ENCODE measurements around the gene SPHK1. TPM values are rescaled to one million over a fixed set of nuclear protein-coding genes. Genes with fewer than 3 reads are reported as not detected.

The SPHK1 gene
- total RNA-seq, 4 donors from 2014 or later: 17.0 to 37.0 (median 22.8) TPM

DNA sequence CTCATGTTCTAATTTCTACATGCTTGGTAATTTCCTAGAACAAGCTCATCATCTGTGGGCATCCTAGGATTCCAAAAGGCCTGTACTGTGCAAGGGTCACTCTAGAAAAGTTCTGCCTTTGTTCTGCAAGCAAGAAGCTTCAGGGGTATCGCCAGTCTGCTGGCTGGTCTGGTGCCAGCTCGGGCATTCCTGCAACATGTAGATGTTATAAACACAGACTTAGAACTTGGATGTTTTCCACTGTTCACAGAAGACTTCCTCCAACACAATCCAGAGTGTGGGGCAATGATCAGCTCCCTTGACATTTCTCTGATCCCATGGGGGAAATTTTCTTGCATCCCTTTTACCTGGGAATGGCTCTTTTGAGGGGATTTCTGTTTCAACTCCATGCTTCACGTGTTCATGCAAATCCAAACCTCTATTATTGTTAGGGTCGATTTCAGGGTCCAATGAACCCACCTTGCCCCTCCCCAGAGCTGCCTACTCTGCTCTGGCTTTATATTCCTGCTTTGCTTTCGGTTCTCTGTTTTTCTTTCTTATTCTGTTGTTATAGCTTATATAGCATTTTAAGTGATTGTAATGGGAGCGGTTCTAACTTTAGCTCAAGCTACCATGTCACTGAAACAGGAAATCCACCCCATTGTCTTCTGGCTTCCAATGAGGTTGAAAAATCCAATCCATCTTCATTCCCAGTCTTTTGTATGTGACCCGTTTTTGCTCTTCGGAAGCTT is 43.3 kb downstream of the SPHK1 start:
- TF ChIP-seq, protein P1, sequence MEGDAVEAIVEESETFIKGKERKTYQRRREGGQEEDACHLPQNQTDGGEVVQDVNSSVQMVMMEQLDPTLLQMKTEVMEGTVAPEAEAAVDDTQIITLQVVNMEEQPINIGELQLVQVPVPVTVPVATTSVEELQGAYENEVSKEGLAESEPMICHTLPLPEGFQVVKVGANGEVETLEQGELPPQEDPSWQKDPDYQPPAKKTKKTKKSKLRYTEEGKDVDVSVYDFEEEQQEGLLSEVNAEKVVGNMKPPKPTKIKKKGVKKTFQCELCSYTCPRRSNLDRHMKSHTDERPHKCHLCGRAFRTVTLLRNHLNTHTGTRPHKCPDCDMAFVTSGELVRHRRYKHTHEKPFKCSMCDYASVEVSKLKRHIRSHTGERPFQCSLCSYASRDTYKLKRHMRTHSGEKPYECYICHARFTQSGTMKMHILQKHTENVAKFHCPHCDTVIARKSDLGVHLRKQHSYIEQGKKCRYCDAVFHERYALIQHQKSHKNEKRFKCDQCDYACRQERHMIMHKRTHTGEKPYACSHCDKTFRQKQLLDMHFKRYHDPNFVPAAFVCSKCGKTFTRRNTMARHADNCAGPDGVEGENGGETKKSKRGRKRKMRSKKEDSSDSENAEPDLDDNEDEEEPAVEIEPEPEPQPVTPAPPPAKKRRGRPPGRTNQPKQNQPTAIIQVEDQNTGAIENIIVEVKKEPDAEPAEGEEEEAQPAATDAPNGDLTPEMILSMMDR (IDR thresholded peaks at IDR 0.05): no peak
- no peak for TF ChIP-seq POLR2A (IDR thresholded peaks at IDR 0.05)
- 61 to 74% methylated on average over 8 of the region's 8 CpGs for WGBS, 2 donors
- Histone ChIP-seq H3K9me3 (no peaks in the 10 kb centered on the region), H3K4me3 (no peak overlapping the region), H3K27ac (peak overlapping the region in 2 of 4 donors; percentile 16 to 23), H3K36me3 (no peaks in the 10 kb centered on the region), H3K4me1 (peaks cover 7 to 29% (median 7%) of the 10 kb centered on the region in 3 donors), H3K27me3 (no peaks in the 10 kb centered on the region)
- intact Hi-C loops (cut with DNase I): no loop called here
- no peak for DNase-seq

DNA sequence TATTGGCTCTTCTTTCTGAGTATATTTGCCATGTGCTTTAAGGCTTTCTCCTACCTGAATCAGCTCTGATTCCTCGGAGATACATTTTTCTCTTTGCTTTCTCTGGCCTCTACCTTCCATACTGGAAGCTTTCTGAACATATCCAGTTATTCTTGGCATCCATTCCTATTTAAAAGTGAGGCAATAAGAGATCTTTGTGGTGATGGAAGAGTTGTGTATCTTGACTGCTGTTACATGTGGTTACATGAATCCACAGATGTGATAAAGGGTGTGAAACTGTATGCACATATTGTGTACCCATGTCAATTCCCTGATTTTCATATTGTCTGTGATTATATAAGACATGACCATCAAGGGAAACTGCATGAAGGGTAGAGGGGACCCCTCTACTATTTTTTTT is 44.1 kb downstream of the SPHK1 start:
- Histone ChIP-seq H3K4me1 (peaks cover 7 to 29% (median 7%) of the 10 kb centered on the region in 3 donors), H3K27me3 (no peaks in the 10 kb centered on the region), H3K4me3 (no peak overlapping the region), H3K9me3 (no peaks in the 10 kb centered on the region), H3K36me3 (no peaks in the 10 kb centered on the region), H3K27ac (no peak overlapping the region)
- WGBS, 2 donors: 89 to 100% methylated on average over 1 of the region's 1 CpG
- intact Hi-C loops (cut with DNase I): no loop called here
- TF ChIP-seq, protein P1 (IDR thresholded peaks at IDR 0.05): no peak
- no peak for TF ChIP-seq POLR2A (IDR thresholded peaks at IDR 0.05)
- no peak for DNase-seq

DNA sequence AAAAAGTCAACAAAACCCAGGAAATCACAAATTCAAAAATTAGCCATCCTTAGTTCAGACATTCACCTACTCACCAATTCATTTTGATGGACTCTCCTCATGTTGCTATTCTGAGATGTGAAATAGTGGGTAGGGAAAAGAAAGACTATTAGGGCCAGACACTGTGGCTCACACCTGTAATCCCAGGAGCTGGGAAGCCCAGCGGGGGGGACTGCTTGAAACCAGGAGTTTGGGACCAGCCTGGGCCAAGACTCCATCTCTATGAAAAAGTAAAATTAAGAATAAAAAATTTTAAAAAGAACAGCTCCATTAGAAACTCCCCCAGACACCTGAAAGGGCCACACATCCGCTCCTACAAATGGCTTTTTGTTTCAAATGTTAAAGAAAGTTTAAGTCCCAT is 47.1 kb downstream of the SPHK1 start:
- Histone ChIP-seq H3K9me3 (no peaks in the 10 kb centered on the region), H3K4me3 (no peak overlapping the region), H3K4me1 (peaks cover 7 to 40% (median 7%) of the 10 kb centered on the region in 3 donors), H3K27ac (no peak overlapping the region), H3K36me3 (no peaks in the 10 kb centered on the region), H3K27me3 (no peaks in the 10 kb centered on the region)
- WGBS, 2 donors: 86 to 90% methylated on average over 2 of the region's 2 CpGs
- no peak for DNase-seq
- TF ChIP-seq, protein P1 (IDR thresholded peaks at IDR 0.05): no peak
- no peak for TF ChIP-seq POLR2A (IDR thresholded peaks at IDR 0.05)
- intact Hi-C loops (cut with DNase I): no loop called here

DNA sequence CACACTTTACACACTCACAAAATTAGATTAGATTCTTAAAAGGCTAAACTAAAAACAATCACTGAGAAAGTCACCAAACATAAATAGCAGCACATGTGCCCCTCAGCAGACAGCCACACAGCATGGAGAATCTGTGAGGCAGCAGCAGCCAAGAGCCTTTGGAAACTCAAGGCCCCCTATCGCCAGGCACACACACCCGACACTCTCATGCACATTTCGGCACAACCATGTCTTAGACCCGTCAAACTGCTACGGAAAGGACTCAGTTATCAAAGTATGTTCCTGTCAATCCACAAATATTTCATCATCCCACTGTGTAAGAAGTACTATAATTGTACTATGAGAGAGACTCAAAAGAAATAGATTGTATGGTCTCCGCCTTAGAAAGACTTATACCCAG is 47.6 kb downstream of the SPHK1 start:
- 79 to 89% methylated on average over 6 of the region's 6 CpGs for WGBS, 2 donors
- no peaks in the 10 kb centered on the region for H3K36me3 ChIP-seq
- no peaks in the 10 kb centered on the region for H3K27me3 ChIP-seq
- H3K9me3 ChIP-seq: no peaks in the 10 kb centered on the region
- TF ChIP-seq, protein P1 (IDR thresholded peaks at IDR 0.05): no peak
- TF ChIP-seq POLR2A (IDR thresholded peaks at IDR 0.05): no peak
- peaks cover 7 to 38% (median 7%) of the 10 kb centered on the region in 3 donors for H3K4me1 ChIP-seq
- H3K27ac ChIP-seq: no peak overlapping the region
- no peak overlapping the region for H3K4me3 ChIP-seq
- intact Hi-C loops (cut with DNase I): no loop called here
- DNase-seq: no peak

DNA sequence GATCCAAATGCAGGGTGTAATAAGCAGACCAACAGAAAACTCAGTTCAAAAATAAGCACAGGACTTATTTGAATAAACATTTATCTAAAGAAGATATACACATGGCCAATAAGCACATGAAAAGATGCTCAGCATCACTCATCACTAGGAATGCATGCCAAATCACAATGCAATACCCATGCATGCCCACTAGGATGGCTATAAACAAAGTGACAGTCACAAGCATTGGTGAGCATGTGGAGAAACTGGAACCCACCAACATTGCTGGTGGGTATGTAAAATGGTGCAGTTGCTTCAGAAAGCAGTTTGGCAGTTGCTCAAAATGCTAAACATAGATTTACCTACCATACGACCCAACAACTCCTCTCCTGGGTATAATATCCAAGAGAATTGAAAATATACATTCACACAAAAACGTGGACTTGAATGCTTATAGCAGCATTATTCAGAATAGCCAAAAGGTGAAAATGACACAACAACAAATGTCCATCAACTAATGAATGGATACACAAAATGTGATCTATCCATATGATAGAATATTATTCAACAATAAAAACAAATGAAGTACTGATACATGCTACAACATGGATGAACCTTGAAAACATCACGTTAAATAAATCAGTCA is 48.4 kb downstream of the SPHK1 start:
- WGBS, 2 donors: 59 to 73% methylated on average over 3 of the region's 3 CpGs

More for the DNA sequence above, 48.4 kb downstream of the SPHK1 start:
- Histone ChIP-seq H3K27me3 (no peaks in the 10 kb centered on the region), H3K4me3 (no peak overlapping the region), H3K36me3 (no peaks in the 10 kb centered on the region), H3K27ac (no peak overlapping the region), H3K9me3 (no peaks in the 10 kb centered on the region), H3K4me1 (peaks cover 2 to 30% (median 5%) of the 10 kb centered on the region in 3 donors)
- TF ChIP-seq POLR2A (IDR thresholded peaks at IDR 0.05): no peak
- TF ChIP-seq, protein P1 (IDR thresholded peaks at IDR 0.05): peak in 4 of 6 experiments; percentile 18 to 43 (median 27)
- intact Hi-C loops (cut with DNase I): no loop called here
- DNase-seq: no peak

All from esophagus squamous epithelium (tissue), 5 donors.